GM18517 (cell line): ENCODE data around the gene PRPF39.
"Not testable (repeated sequence)": the region's sequence is repeated elsewhere in the genome, so short reads cannot be mapped to it uniquely, and the experiment has no call there.

ENCODE experiments used
- ATAC-seq: cut with Tn5 transposase; IDR thresholded peaks from one replicate; pipeline ENCODE4 v1.9.1; 2021; ENCODE audit warnings: mild to moderate bottlenecking, moderate library complexity; ENCODE audit not compliant: unreplicated experiment

PRPF39 gene

GRCh38 chr14:45135156-45135555, 51.2 kb downstream of the PRPF39 start:
- no peak for ATAC-seq

DNA sequence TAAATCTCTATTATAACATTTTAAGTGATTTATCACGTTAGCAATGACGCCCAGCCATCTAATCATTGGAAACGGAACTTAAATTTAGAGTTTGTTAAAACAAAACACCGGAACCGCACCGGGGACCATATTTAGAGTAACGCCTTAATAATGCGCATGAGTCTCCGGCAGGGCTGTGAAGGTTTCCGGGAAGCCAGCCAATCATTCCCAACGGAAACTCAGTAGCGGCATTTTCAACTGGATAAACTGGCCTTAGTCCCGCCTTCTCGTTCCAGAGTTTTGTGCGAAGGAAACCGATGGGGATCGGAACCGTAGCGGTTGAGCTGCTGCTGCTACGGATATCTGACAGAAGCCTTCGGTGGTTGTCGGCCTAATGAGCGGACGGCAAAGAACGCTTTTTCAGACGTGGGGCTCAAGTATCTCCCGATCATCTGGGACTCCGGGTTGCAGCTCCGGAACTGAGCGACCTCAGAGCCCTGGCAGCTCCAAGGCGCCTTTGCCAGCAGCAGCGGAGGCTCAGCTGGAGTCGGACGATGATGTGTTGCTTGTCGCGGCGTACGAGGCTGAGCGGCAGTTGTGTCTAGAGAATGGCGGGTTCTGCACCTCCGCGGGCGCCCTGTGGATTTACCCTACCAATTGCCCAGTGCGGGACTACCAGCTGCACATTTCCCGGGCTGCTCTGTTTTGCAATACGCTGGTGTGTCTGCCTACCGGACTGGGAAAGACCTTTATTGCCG, 51.9 kb downstream of the PRPF39 start, which contains the start of gene FANCM:
Gene FANCM, plus strand, starts transcription at position 272 of the 737 bp plus-strand sequence. Its CDS starts 102 bp downstream, at position 374.
- peak; percentile 44 for ATAC-seq

- no peak for ATAC-seq
Measured at GRCh38 chr14:45136399-45136798, 52.5 kb downstream of the PRPF39 start.

DNA sequence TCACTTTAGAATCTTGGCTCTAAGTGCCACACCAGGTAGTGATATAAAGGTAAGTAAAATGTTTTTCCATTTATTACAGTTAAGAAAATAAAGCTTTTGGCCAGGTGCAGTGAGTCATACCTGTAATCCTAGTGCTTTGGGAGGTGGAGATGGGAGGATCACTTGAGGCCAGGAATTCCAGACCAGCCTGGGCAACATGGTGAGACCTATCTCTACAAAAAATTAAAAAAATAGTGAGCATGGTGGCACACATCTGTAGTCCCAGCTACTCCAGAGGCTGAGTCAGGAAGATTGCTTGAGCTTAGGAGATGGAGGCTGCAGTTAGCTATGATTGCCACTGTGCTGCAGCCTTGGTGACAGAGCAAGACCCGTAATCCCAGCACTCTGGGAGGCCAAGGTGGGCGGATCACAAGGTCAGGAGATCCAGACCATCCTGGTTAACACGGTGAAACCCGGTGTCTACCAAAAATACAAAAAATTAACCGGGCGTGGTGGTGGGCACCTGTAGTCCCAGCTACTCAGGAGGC, 56.8 kb downstream of the PRPF39 start:
- ATAC-seq = no peak

DNA sequence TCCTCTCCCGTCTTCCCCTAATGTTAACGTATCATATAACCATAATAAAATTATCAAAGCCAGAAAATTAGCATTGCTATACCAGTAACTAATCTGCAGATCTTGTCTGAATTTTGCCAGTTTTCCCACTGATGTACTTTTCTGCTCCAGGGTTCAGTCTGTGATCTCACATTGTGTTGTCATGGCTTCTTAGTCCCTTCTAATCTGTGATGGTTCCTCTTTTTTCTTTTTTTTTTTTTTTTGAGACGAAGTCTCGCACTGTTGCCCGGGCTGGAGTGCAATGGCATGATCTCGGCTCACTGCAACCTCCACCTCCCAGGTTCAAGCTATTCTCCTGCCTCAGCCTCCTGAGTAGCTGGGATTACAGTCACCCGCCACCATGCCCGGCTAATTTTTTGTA, 58.2 kb downstream of the PRPF39 start:
- ATAC-seq = not testable (repeated sequence)

GRCh38 chr14:45144658-45145057, 60.7 kb downstream of the PRPF39 start:
- peak; percentile 52 for ATAC-seq

DNA sequence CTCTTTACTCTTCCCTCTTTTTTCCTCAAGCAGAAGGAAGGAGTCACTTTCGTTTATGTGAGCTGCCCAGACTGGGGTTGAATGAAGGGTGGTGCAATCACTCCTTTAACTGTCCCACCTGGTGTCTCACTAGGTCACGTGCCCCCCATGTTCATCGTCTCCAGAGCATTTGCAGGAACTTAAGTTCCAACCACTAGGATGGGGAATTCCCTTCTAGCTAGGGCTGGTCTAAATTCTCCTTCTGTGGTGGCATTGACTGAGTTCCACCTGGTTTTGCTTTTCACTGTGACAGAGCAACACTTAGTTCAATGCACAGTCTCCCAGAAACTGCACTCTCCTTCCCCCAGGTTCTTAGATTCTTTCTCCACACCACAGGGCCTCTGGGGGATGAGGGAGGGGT, 61.3 kb downstream of the PRPF39 start:
- peak; percentile 59 for ATAC-seq

GRCh38 chr14:45149602-45150001, 65.7 kb downstream of the PRPF39 start:
- ATAC-seq = no peak

DNA sequence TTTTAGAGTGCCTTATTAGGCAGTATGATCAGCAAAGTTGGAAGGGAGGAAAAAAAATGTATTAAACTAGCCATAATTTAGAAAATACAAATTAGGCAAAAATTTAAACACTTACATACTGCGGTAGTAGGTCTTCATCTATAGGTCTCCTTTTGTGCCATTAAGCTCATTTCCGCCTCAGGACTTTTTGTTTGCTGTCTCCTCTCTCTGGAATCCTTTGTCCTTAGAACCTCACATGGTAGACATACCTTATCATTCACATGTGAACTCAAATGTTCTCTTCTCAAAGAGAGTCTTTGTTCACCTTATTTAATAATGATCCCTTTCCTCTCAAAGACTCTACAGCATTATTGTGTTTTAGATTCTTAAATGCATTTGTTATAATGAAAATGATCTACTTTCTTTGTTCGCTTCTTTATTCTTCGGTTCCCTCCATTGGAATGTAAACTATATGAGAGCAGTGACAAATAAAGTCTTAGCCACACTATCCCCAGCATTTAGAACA, 66.5 kb downstream of the PRPF39 start:
- no peak for ATAC-seq

DNA sequence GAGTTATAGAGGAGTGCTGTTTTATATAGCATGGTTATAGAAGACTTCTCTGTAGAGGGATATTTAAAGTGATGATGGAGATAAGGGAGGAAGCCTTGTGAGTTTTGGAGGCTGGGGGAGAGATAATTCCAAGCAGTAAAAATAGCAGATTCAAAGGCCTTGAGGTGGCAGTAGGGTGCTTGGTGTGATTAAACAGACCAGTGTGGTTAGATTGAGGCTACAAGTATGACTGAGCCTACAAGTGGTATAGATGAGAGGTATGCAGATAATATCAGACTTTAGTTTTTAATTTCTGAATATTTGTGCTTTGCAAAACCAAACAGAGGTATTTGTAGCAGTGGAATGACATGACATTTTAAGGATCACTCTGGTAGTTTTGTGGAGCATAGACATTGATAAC, 72.2 kb downstream of the PRPF39 start:
- no peak for ATAC-seq
